ENCODE measurements around the gene GLOD5. TPM values are rescaled to one million over a fixed set of nuclear protein-coding genes. Genes with fewer than 3 reads are reported as not detected.

GLOD5 gene
- total and polyA plus RNA-seq, 9 of the 15 experiments (the other 6 are each of a cell fraction or from before 2014, with no cell fraction given) = 0.27 to 4.4 (median 2.2) TPM

DNA sequence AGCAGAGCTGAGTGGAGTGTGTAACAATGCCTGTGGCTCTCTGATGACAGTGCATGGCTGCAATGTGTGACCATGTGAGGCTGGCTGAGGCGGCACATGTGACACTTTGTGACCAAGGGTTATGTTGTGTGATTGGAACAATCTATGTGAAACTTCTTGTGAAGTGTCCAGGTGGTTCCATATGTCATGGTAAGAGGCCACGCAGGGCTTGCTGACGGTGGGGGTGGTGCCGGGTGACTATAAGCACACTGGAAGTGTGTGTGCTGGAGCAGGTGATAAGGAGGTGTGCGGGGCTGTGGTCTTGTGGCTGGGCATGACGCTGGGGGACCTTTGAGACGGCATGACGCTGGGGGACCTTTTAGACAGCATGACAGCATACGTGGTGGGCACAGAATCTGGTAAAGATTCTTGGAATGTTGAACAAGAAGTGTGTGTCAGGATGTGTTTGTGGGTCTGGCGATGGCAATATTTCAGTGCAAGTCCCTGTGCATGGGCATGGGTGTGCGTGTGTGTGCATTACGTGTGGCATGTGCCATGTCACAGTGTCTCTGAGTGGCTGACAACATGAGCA lies 32.9 kb downstream of the GLOD5 start (continued):
- TF ChIP-seq, protein P1, sequence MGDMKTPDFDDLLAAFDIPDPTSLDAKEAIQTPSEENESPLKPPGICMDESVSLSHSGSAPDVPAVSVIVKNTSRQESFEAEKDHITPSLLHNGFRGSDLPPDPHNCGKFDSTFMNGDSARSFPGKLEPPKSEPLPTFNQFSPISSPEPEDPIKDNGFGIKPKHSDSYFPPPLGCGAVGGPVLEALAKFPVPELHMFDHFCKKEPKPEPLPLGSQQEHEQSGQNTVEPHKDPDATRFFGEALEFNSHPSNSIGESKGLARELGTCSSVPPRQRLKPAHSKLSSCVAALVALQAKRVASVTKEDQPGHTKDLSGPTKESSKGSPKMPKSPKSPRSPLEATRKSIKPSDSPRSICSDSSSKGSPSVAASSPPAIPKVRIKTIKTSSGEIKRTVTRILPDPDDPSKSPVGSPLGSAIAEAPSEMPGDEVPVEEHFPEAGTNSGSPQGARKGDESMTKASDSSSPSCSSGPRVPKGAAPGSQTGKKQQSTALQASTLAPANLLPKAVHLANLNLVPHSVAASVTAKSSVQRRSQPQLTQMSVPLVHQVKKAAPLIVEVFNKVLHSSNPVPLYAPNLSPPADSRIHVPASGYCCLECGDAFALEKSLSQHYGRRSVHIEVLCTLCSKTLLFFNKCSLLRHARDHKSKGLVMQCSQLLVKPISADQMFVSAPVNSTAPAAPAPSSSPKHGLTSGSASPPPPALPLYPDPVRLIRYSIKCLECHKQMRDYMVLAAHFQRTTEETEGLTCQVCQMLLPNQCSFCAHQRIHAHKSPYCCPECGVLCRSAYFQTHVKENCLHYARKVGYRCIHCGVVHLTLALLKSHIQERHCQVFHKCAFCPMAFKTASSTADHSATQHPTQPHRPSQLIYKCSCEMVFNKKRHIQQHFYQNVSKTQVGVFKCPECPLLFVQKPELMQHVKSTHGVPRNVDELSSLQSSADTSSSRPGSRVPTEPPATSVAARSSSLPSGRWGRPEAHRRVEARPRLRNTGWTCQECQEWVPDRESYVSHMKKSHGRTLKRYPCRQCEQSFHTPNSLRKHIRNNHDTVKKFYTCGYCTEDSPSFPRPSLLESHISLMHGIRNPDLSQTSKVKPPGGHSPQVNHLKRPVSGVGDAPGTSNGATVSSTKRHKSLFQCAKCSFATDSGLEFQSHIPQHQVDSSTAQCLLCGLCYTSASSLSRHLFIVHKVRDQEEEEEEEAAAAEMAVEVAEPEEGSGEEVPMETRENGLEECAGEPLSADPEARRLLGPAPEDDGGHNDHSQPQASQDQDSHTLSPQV (IDR thresholded peaks at IDR 0.05) = no peak
- TF ChIP-seq VEZF1 (CRISPR knock-in tag; IDR thresholded peaks at IDR 0.05) (no peak; the same call in 1 of the 2 replicates), PYGO2 (tag; IDR thresholded peaks at IDR 0.05) (no peak), OTX1 (CRISPR knock-in tag; IDR thresholded peaks at IDR 0.05) (no peak), E2F3 (CRISPR knock-in tag; IDR thresholded peaks at IDR 0.05) (no peak), EHMT2 (IDR thresholded peaks at IDR 0.05) (no peak), MCM5 (IDR thresholded peaks at IDR 0.05; ENCODE audit: low read depth) (no peak), MTA1 (IDR thresholded peaks at IDR 0.05; ENCODE audit: borderline replicate concordance) (no peak), STAT6 (CRISPR knock-in tag; IDR thresholded peaks at IDR 0.05) (no peak), MEF2A (IDR thresholded peaks at IDR 0.05; ENCODE audit: control insufficient read depth, low read depth, low read length) (no peak)
- TF ChIP-seq, protein P2, sequence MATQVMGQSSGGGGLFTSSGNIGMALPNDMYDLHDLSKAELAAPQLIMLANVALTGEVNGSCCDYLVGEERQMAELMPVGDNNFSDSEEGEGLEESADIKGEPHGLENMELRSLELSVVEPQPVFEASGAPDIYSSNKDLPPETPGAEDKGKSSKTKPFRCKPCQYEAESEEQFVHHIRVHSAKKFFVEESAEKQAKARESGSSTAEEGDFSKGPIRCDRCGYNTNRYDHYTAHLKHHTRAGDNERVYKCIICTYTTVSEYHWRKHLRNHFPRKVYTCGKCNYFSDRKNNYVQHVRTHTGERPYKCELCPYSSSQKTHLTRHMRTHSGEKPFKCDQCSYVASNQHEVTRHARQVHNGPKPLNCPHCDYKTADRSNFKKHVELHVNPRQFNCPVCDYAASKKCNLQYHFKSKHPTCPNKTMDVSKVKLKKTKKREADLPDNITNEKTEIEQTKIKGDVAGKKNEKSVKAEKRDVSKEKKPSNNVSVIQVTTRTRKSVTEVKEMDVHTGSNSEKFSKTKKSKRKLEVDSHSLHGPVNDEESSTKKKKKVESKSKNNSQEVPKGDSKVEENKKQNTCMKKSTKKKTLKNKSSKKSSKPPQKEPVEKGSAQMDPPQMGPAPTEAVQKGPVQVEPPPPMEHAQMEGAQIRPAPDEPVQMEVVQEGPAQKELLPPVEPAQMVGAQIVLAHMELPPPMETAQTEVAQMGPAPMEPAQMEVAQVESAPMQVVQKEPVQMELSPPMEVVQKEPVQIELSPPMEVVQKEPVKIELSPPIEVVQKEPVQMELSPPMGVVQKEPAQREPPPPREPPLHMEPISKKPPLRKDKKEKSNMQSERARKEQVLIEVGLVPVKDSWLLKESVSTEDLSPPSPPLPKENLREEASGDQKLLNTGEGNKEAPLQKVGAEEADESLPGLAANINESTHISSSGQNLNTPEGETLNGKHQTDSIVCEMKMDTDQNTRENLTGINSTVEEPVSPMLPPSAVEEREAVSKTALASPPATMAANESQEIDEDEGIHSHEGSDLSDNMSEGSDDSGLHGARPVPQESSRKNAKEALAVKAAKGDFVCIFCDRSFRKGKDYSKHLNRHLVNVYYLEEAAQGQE (IDR thresholded peaks at IDR 0.05; ENCODE audit: borderline replicate concordance) = no peak
- TF ChIP-seq, protein P2 (CRISPR knock-in tag; IDR thresholded peaks at IDR 0.05; ENCODE audit: low read depth) = no peak
